PC-3 (cell line): Measurements from ENCODE around the gene CDK2. TPM values are rescaled to one million over a fixed set of nuclear protein-coding genes. Genes with fewer than 3 reads are reported as not detected.

Source experiments
- ATAC-seq: fragments of 200-7000 bp; cut with Tn5 transposase; 2 replicates; pipeline ENCODE4 v1.9.1; 2020; ENCODE audit warnings: mild to moderate bottlenecking, moderate library complexity
- BruUV-seq: library from RNA; stranded (reverse); fragments of 400-500 nt; replicated peaks from 2 replicates; lab custom pipeline; 2021; lab: Mats Ljungman, UMichigan
- CTCF ChIA-PET: fragments of 300-600 bp; sonication (Branson Sonifier 250); formaldehyde crosslinking; loops from one replicate; lab custom pipeline; 2022; ENCODE audit warnings: antibody characterized with exemption; lab: Charles Lee
- POLR2A ChIA-PET: fragments of 300-600 bp; sonication (Branson Sonifier 250); formaldehyde crosslinking; loops from one replicate; lab custom pipeline; 2022; ENCODE audit warnings: antibody characterized with exemption; ENCODE audit not compliant: unreplicated experiment; lab: Charles Lee
- DNase-seq: peaks from one replicate; pipeline ENCODE4 v3.0.0-alpha.2; 2015
- H2AFZ ChIP-seq: fragments of 300-600 bp; sonication (generic); 2 replicates; pipeline ENCODE4 v1.6.0; 2016; ENCODE audit warnings: antibody characterized with exemption, low read length
- H3F3A ChIP-seq: fragments of 300-600 bp; sonication (generic); one replicate; pipeline ENCODE4 v1.6.0; 2017; ENCODE audit warnings: antibody characterized with exemption, low read length, control low read depth, mild to moderate bottlenecking; ENCODE audit not compliant: unreplicated experiment
- H3K27ac ChIP-seq: fragments of 300-600 bp; sonication (generic); 2 replicates; pipeline ENCODE4 v1.5.1; 2016; ENCODE audit warnings: mild to moderate bottlenecking, low read length
- H3K27me3 ChIP-seq: fragments of 300-600 bp; sonication (generic); 2 replicates; pipeline ENCODE4 v1.6.1; 2016; ENCODE audit warnings: low read length, mixed read lengths
- H3K36me3 ChIP-seq: fragments of 300-600 bp; sonication (generic); 2 replicates; pipeline ENCODE4 v1.6.1; 2016; ENCODE audit warnings: low read depth, mixed run types, low read length, mixed read lengths
- H3K4me1 ChIP-seq: fragments of 300-600 bp; sonication (generic); 2 replicates; pipeline ENCODE4 v1.5.1; 2016; ENCODE audit warnings: low read length; ENCODE audit not compliant: insufficient read depth
- H3K4me2 ChIP-seq: fragments of 300-600 bp; sonication (generic); 2 replicates; pipeline ENCODE4 v1.6.0; 2016; ENCODE audit warnings: low read length
- H3K4me3 ChIP-seq: fragments of 300-600 bp; sonication (generic); 2 replicates; pipeline ENCODE4 v1.5.1; 2016; ENCODE audit warnings: mild to moderate bottlenecking, low read length, mixed read lengths
- H3K79me2 ChIP-seq: fragments of 300-600 bp; sonication (generic); 2 replicates; pipeline ENCODE4 v1.6.1; 2017; ENCODE audit warnings: low read length, mixed read lengths
- H3K9ac ChIP-seq: fragments of 300-600 bp; sonication (generic); 2 replicates; pipeline ENCODE4 v1.6.0; 2016; ENCODE audit warnings: mild to moderate bottlenecking, low read length
- H3K9me2 ChIP-seq: fragments of 300-600 bp; sonication (generic); replicated peaks from 2 replicates; pipeline ENCODE4 v1.6.1; 2016; ENCODE audit warnings: mixed run types, low read length, mixed read lengths
- H3K9me3 ChIP-seq: fragments of 300-600 bp; sonication (generic); 2 replicates; pipeline ENCODE4 v1.6.1; 2016; ENCODE audit warnings: low read length, mixed read lengths
- H4K20me1 ChIP-seq: fragments of 300-600 bp; sonication (generic); 2 replicates; pipeline ENCODE4 v1.6.1; 2016; ENCODE audit warnings: low read length, mixed read lengths
- EZH2 ChIP-seq: fragments of 300-600 bp; sonication (generic); IDR thresholded peaks from one replicate; pipeline ENCODE4 v1.6.1; 2017; ENCODE audit warnings: antibody characterized with exemption, mild to moderate bottlenecking, low read length; ENCODE audit not compliant: unreplicated experiment
- EZH2phosphoT487 ChIP-seq: fragments of 300-600 bp; sonication (generic); IDR thresholded peaks from 2 replicates; pipeline ENCODE4 v1.6.1; 2018; ENCODE audit warnings: mild to moderate bottlenecking, antibody characterized with exemption, low read length, borderline replicate concordance
- intact Hi-C: fragments of 100-400 bp; cut with micrococcal nuclease; formaldehyde crosslinking; loops from 2 replicates; pipeline ENCODE4 v1.9.0; 2023
- total RNA-seq: library from RNA; depleted of rRNA; stranded (reverse); fragments of >200 nt; gene quantifications from 2 replicates; pipeline ENCODE4 v1.2.3, GENCODE V29; 2014
- TF ChIP-seq, protein P1 (sequence below): fragments of 300-600 bp; sonication (generic); conservative IDR thresholded peaks from 2 replicates; pipeline ENCODE4 v1.5.1; 2017; ENCODE audit warnings: antibody characterized with exemption, low read depth, mild to moderate bottlenecking, low read length

The CDK2 gene
- total RNA-seq, 1 experiment from 2014 or later: 63.0 TPM

DNA sequence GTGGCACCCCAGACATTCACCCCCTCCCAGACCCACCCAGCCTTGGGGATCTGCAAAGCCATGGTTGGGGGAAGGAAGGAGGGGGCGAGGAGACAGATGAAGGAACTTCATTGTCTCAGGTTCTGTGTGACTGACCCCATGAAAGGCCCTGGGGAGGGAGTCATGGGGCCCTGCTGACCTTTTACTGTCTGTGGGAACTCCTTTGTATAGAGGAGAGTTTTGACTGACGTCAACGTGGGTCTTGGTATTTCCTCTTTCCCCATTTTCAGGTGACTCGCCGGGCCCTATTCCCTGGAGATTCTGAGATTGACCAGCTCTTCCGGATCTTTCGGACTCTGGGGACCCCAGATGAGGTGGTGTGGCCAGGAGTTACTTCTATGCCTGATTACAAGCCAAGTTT lies 4.1 kb downstream of the CDK2 start:
- POLR2A ChIA-PET: interaction anchor here (0.6 kb wide), 1 partner anchor 195 kb away, joined by 3 read pairs; no protein-coding TSS in a partner anchor
- no peaks in the 10 kb centered on the region for H3K27me3 ChIP-seq

DNA sequence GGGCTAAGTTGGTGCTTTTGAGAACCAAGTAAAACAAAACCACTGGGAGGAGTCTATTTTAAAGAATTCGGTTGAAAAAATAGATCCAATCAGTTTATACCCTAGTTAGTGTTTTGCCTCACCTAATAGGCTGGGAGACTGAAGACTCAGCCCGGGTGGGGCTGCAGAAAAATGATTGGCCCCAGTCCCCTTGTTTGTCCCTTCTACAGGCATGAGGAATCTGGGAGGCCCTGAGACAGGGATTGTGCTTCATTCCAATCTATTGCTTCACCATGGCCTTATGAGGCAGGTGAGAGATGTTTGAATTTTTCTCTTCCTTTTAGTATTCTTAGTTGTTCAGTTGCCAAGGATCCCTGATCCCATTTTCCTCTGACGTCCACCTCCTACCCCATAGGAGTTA lies 5.4 kb downstream of the CDK2 start:
- Histone ChIP-seq H3K9ac (peak overlapping the region; percentile 70), H3K27ac (peak overlapping the region; percentile 78), H3K36me3 (0 out of 2 replicates have a peak, but pooled peaks cover 2% of the 10 kb centered on the region), H3K27me3 (no peaks in the 10 kb centered on the region), H3K79me2 (peaks cover 52% of the 10 kb centered on the region), H3K4me2 (peak overlapping the region; percentile 88), H3K9me2 (no peaks in the 10 kb centered on the region), H3K4me3 (peak overlapping the region; percentile 76), H3K4me1 (peaks cover 37% of the 10 kb centered on the region), H3K9me3 (no peaks in the 10 kb centered on the region), H2AFZ (no peak overlapping the region), H3F3A (peaks cover 5% of the 10 kb centered on the region), H4K20me1 (no peaks in the 10 kb centered on the region)
- ChIA-PET POLR2A (interaction anchor here (0.6 kb wide), 1 partner anchor 234 kb away, joined by 3 read pairs; no protein-coding TSS in a partner anchor), CTCF (no interaction called here)
- no TSS peak for BruUV-seq
- ATAC-seq (no peak), DNase-seq (peak; percentile 74)
- TF ChIP-seq EZH2phosphoT487 (no peak), EZH2 (no peak)
- TF ChIP-seq, protein P1, sequence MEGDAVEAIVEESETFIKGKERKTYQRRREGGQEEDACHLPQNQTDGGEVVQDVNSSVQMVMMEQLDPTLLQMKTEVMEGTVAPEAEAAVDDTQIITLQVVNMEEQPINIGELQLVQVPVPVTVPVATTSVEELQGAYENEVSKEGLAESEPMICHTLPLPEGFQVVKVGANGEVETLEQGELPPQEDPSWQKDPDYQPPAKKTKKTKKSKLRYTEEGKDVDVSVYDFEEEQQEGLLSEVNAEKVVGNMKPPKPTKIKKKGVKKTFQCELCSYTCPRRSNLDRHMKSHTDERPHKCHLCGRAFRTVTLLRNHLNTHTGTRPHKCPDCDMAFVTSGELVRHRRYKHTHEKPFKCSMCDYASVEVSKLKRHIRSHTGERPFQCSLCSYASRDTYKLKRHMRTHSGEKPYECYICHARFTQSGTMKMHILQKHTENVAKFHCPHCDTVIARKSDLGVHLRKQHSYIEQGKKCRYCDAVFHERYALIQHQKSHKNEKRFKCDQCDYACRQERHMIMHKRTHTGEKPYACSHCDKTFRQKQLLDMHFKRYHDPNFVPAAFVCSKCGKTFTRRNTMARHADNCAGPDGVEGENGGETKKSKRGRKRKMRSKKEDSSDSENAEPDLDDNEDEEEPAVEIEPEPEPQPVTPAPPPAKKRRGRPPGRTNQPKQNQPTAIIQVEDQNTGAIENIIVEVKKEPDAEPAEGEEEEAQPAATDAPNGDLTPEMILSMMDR: no peak
- intact Hi-C loops: loop anchor here (2.0 kb wide), 1 partner anchor 69 kb away; the partner anchor contains the start of gene RPS26

More for the DNA sequence above, 4.1 kb downstream of the CDK2 start:
- Histone ChIP-seq H3K79me2 (peaks cover 43% of the 10 kb centered on the region), H3F3A (peaks cover 5% of the 10 kb centered on the region), H3K36me3 (0 out of 2 replicates have a peak, but pooled peaks cover 2% of the 10 kb centered on the region), H3K4me1 (peaks cover 43% of the 10 kb centered on the region), H3K4me3 (no peak overlapping the region), H3K27ac (no peak overlapping the region), H3K4me2 (no peak overlapping the region), H2AFZ (no peak overlapping the region), H3K9me3 (no peaks in the 10 kb centered on the region), H3K9ac (no peak overlapping the region), H4K20me1 (no peaks in the 10 kb centered on the region), H3K9me2 (no peaks in the 10 kb centered on the region)
- intact Hi-C loops: no loop called here
- CTCF ChIA-PET: no interaction called here
- ATAC-seq: no peak
- no peak for DNase-seq
- no peak for TF ChIP-seq EZH2phosphoT487
- TF ChIP-seq, protein P1: no peak
- no peak for TF ChIP-seq EZH2
- BruUV-seq: no TSS peak

DNA sequence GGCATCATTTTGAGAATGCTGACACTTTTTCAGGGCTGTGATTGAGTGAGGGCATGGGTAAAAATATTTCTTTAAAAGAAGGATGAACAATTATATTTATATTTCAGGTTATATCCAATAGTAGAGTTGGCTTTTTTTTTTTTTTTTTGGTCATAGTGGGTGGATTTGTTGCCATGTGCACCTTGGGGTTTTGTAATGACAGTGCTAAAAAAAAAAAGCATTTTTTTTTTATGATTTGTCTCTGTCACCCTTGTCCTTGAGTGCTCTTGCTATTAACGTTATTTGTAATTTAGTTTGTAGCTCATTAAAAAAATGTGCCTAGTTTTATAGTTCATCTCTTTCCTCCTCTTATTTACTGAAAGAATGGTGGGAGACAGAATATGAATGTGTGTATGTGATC lies 5.8 kb downstream of the CDK2 start:
- DNase-seq: no peak
- Histone ChIP-seq H4K20me1 (no peaks in the 10 kb centered on the region), H3F3A (peaks cover 5% of the 10 kb centered on the region), H3K4me2 (peak overlapping the region; percentile 88), H3K9ac (peak overlapping the region; percentile 70), H3K9me3 (no peaks in the 10 kb centered on the region), H3K36me3 (0 out of 2 replicates have a peak, but pooled peaks cover 2% of the 10 kb centered on the region), H3K27ac (peak overlapping the region; percentile 78), H3K9me2 (no peaks in the 10 kb centered on the region), H3K79me2 (peaks cover 52% of the 10 kb centered on the region), H3K4me3 (peak overlapping the region; percentile 76), H3K27me3 (no peaks in the 10 kb centered on the region), H2AFZ (peak overlapping the region; percentile 78; the same call in 1 of the 2 replicates), H3K4me1 (peaks cover 36% of the 10 kb centered on the region)
- intact Hi-C loops: loop anchor here (2.0 kb wide), 1 partner anchor 68 kb away; the partner anchor contains the start of gene RPS26
- ChIA-PET CTCF (no interaction called here), POLR2A (interaction anchor here (0.6 kb wide), 1 partner anchor 234 kb away, joined by 3 read pairs; no protein-coding TSS in a partner anchor)
- TF ChIP-seq EZH2: no peak
- TF ChIP-seq, protein P1: no peak
- BruUV-seq: no TSS peak
- ATAC-seq: no peak
